ENCODE measurements around the gene OR52I2.

The OR52I2 gene

GRCh38 chr11:4581443-4581842 is at the start of gene OR52I2:
Gene OR52I2, plus strand, starts transcription at chr11:4581743.
- no peak for DNase-seq

GRCh38 chr11:4539603-4540219 is 41.8 kb upstream of the OR52I2 start:
- peak; percentile 6 for DNase-seq

GRCh38 chr11:4541071-4541470 is 40.5 kb upstream of the OR52I2 start:
- no peak for DNase-seq

GRCh38 chr11:4543561-4543960 is 38.0 kb upstream of the OR52I2 start:
- DNase-seq = no peak

GRCh38 chr11:4544891-4545290 is 36.7 kb upstream of the OR52I2 start, which contains the start of gene OR52M1:
Gene OR52M1, plus strand, starts transcription at chr11:4545191. Its CDS starts 0 bp downstream, at chr11:4545191.
- no peak for DNase-seq

GRCh38 chr11:4546878-4547277 is 34.7 kb upstream of the OR52I2 start:
- no peak for DNase-seq

GRCh38 chr11:4547416-4547815 is 34.1 kb upstream of the OR52I2 start:
- no peak for DNase-seq

- DNase-seq = no peak
These were observed 30.1 kb upstream of the OR52I2 start for GRCh38 chr11:4551346-4551979.

- DNase-seq = no peak
These were observed 21.8 kb upstream of the OR52I2 start for GRCh38 chr11:4559527-4560440.

- DNase-seq = no peak
These were observed 21.1 kb upstream of the OR52I2 start for GRCh38 chr11:4560467-4560866.

GRCh38 chr11:4565371-4565770 is 16.2 kb upstream of the OR52I2 start:
- DNase-seq = no peak

GRCh38 chr11:4569075-4569474 is 12.5 kb upstream of the OR52I2 start:
- no peak for DNase-seq

- DNase-seq = no peak
These were observed 4.7 kb upstream of the OR52I2 start for GRCh38 chr11:4576880-4577279.

GRCh38 chr11:4577761-4578160 is 3.8 kb upstream of the OR52I2 start:
- no peak for DNase-seq

GRCh38 chr11:4578624-4579023 is 2.9 kb upstream of the OR52I2 start:
- no peak for DNase-seq

- DNase-seq = no peak
These were observed 1.4 kb upstream of the OR52I2 start for GRCh38 chr11:4580124-4580523.

GRCh38 chr11:4589017-4589416 is 7.5 kb downstream of the OR52I2 start:
- no peak for DNase-seq

GRCh38 chr11:4593739-4594138 is 12.2 kb downstream of the OR52I2 start, which contains the start of gene OR52I1:
Gene OR52I1, plus strand, starts transcription at chr11:4594039. Its CDS starts 0 bp downstream, at chr11:4594039.
- DNase-seq = no peak

GRCh38 chr11:4605057-4605456 is 23.5 kb downstream of the OR52I2 start:
- DNase-seq = no peak

- no peak for DNase-seq
These were observed 24.9 kb downstream of the OR52I2 start for GRCh38 chr11:4606231-4607015.

GRCh38 chr11:4607096-4607495 is 25.6 kb downstream of the OR52I2 start:
- no peak for DNase-seq

- peak; percentile 92 for DNase-seq
These were observed 26.5 kb downstream of the OR52I2 start, which contains the start of gene TRIM68 for GRCh38 chr11:4607781-4608666. Gene TRIM68, minus strand, starts transcription at chr11:4608231. Its CDS starts 2,727 bp downstream, at chr11:4605504.
